GM23248 (cell line): ENCODE measurements around the gene DTX4.

Experiments
- EZH2 ChIP-seq: fragments of 200-600 bp; sonication (generic); IDR thresholded peaks from 2 replicates; pipeline ENCODE4 v1.6.1; 2018; ENCODE audit warnings: antibody characterized with exemption, mild to moderate bottlenecking; ENCODE audit not compliant: insufficient read depth, poor library complexity, severe bottlenecking
- EZH2phosphoT487 ChIP-seq: fragments of 200-600 bp; sonication (generic); IDR thresholded peaks from 2 replicates; pipeline ENCODE4 v1.6.1; 2018; ENCODE audit warnings: antibody characterized with exemption, moderate library complexity, mild to moderate bottlenecking, low read depth; ENCODE audit not compliant: insufficient read depth

DNA sequence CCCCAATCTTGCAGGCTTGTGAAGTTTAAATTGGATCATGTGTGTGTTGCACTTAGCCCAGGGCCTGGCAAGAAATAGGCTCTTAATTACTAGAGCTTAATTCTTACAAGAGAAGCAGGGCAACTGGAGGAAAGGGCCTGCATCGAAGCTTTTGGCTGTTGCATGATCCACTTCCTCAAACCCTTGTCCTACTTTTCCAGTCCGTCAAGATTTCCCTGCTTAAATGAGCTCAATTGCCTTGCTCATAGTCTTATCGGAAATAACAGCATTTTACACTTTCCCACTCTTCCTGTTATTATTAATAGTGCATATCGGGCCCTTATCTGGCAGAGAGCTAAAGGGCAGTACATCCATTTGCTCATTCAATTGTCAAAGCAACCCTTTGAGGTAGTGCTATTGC lies 18.1 kb downstream of the DTX4 start:
- TF ChIP-seq EZH2 (no peak), EZH2phosphoT487 (no peak)
